ENCODE results near the gene INO80B.

INO80B gene

DNA sequence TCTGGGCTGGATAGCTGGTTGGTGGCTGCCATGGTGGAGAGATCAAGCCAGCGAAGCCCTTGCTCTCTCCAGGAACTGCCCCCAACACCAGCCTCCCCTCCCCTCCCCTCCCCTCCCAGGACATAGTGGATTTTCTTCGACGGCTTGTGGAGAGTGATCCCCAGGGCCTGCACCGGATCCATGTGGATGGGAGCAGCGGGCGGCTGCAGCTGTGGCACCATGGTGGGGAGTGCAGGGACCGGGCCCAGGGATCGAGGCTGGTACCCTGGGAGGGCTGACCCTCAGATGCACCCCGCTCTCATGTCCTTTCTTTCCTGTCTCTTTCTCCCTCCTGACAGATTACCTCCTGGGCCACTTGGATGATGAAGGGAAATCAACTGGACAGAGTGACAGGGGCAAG is 35.0 kb downstream of the INO80B start:
- Mint-ChIP-seq H3K4me3 (no peak overlapping the region), H3K9me3 (no peaks in the 10 kb centered on the region), H3K27me3 (no peaks in the 10 kb centered on the region), H3K27ac (no peak overlapping the region), H3K36me3 (ENCODE audit: low read depth) (peaks cover 83% of the 10 kb centered on the region), H3K4me1 (ENCODE audit: low read depth) (peaks cover 8% of the 10 kb centered on the region)
- intact Hi-C loops (cut with micrococcal nuclease): no loop called here

DNA sequence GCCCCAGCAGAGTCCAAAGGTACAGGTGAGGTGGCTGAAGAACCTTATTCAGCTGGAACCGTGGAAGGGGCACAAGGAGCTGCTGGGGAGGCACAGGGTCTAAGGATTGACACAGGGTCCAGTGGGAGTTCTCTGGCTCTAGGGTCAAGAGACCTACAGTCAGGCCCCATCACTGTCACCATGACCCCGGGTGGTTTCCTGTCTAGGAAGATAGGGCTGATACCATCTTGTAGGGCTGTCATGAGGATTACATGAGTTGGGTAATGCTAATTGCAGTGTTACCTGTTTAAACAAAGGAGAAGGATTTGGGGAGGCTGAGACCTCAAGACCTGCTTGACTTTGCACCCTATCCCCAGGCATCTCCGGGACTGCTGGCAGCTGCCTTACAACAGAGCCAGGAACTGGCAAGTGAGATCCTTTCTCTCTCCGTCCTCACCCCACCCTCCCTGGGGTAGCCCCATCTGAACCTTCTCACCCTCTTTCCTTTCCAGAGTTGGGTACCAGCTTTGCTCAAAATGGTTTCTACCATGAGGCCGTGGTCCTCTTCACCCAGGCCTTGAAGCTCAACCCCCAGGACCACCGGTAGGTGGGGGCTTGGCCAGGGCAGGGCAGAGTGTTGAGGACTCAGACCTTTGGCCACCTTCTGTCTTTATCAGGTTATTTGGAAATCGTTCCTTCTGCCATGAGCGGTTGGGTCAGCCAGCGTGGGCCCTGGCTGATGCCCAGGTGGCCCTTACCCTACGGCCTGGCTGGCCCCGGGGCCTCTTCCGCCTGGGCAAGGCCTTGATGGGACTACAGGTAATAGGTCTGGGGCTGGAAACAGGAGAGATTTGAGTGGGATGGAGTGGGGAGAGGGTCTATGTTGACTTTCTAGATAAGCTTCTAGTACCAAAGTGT is 37.0 kb downstream of the INO80B start:
- Mint-ChIP-seq H3K4me3 (no peak overlapping the region), H3K4me1 (ENCODE audit: low read depth) (peaks cover 2% of the 10 kb centered on the region), H3K27ac (no peak overlapping the region), H3K9me3 (no peaks in the 10 kb centered on the region), H3K27me3 (peaks cover 13% of the 10 kb centered on the region), H3K36me3 (ENCODE audit: low read depth) (peaks cover 63% of the 10 kb centered on the region)
- intact Hi-C loops (cut with micrococcal nuclease): no loop called here

- H3K9me3 Mint-ChIP-seq: no peaks in the 10 kb centered on the region
- H3K27ac Mint-ChIP-seq: no peak overlapping the region
- no peak overlapping the region for H3K4me3 Mint-ChIP-seq
- H3K27me3 Mint-ChIP-seq: peaks cover 28% of the 10 kb centered on the region
- peaks cover 57% of the 10 kb centered on the region for H3K36me3 Mint-ChIP-seq (ENCODE audit: low read depth)
- peaks cover 13% of the 10 kb centered on the region for H3K4me1 Mint-ChIP-seq (ENCODE audit: low read depth)
- intact Hi-C loops (cut with micrococcal nuclease): no loop called here
These were observed 38.7 kb downstream of the INO80B start for GRCh38 chr2:74493546-74493945.

DNA sequence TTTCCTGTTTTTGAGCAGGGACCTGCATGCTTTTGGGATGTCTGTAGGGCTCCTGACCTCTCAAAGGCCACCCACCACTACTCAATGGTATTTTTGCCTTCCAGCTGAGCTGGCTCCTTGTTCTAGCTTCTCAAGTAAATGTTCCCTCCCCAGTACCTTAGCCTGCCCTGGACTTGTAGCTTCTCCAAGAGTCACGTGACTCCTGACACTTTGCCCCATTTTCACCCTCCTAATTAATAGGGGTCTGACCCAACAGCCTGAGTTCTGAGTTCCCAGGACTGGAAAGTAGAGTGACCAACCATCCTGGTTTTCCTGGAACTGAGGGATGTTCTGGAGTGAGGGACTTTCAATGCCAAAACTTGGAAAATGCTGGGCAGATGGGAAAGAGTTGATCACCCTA is 40.6 kb downstream of the INO80B start:
- Mint-ChIP-seq H3K27me3 (peaks cover 47% of the 10 kb centered on the region), H3K9me3 (no peaks in the 10 kb centered on the region), H3K36me3 (ENCODE audit: low read depth) (peaks cover 38% of the 10 kb centered on the region), H3K4me1 (ENCODE audit: low read depth) (peaks cover 29% of the 10 kb centered on the region), H3K4me3 (no peak overlapping the region), H3K27ac (no peak overlapping the region)
- intact Hi-C loops (cut with micrococcal nuclease): loop anchor here (5.0 kb wide), 1 partner anchor 37 kb away; no protein-coding TSS in a partner anchor

- peaks cover 40% of the 10 kb centered on the region for H3K4me1 Mint-ChIP-seq (ENCODE audit: low read depth)
- intact Hi-C loops (cut with micrococcal nuclease): loop anchor here (5.0 kb wide), 1 partner anchor 35 kb away; no protein-coding TSS in a partner anchor
- H3K27me3 Mint-ChIP-seq: peaks cover 64% of the 10 kb centered on the region
- no peak overlapping the region for H3K27ac Mint-ChIP-seq
- no peaks in the 10 kb centered on the region for H3K9me3 Mint-ChIP-seq
- peaks cover 21% of the 10 kb centered on the region for H3K36me3 Mint-ChIP-seq (ENCODE audit: low read depth)
- H3K4me3 Mint-ChIP-seq: peak overlapping the region; percentile 69
These were observed 42.3 kb downstream of the INO80B start for GRCh38 chr2:74496997-74497776.

- Mint-ChIP-seq H3K27ac (peak overlapping the region; percentile 45), H3K36me3 (ENCODE audit: low read depth) (peaks cover 19% of the 10 kb centered on the region), H3K4me1 (ENCODE audit: low read depth) (peaks cover 46% of the 10 kb centered on the region), H3K9me3 (no peaks in the 10 kb centered on the region), H3K27me3 (peaks cover 67% of the 10 kb centered on the region), H3K4me3 (peak overlapping the region; percentile 69)
- intact Hi-C loops (cut with micrococcal nuclease): loop anchor here (5.0 kb wide), 1 partner anchor 34 kb away; no protein-coding TSS in a partner anchor
These were observed 43.1 kb downstream of the INO80B start for GRCh38 chr2:74497777-74498499.

DNA sequence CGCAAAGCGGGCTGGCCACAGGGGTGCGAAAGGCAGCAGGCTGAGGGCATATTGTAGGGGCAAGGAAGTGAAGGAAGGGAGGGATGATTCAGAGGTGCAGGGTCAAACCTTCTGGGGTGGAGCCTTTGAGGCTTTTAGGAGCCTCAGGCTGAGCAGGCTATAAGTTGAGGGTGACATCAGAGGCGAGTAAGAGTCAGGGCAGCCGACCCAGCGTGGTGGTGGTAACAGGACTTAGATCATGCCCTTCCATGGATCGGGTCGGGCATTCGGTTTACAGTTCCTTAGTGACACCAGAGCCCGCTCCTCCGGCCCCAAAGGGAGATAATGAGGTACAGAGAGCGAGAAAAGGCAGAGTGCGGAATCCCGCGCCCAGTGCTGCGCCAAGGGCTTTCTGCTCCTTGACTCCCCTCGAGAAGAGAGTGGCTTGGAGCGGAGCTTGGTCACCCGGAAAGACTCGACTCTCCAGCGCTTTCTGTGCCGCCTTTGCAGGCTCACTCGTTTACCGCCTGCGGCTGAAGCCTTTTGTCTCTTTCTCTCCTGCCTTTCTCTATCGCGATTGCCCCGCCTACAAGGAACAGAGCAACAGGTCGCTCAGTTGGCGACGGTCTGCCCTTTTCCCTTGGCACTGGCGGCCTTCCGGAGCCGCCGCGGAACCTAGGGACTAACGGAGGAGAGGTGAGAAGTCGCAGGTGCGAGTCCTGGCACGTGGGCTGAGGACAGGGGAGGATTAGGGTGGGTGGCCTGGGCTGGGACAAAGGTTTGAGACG is 43.8 kb downstream of the INO80B start:
- peaks cover 52% of the 10 kb centered on the region for H3K4me1 Mint-ChIP-seq (ENCODE audit: low read depth)
- intact Hi-C loops (cut with micrococcal nuclease): loop anchor here (5.0 kb wide), 1 partner anchor 34 kb away; no protein-coding TSS in a partner anchor
- peaks cover 19% of the 10 kb centered on the region for H3K36me3 Mint-ChIP-seq (ENCODE audit: low read depth)
- H3K27me3 Mint-ChIP-seq: peaks cover 67% of the 10 kb centered on the region
- no peaks in the 10 kb centered on the region for H3K9me3 Mint-ChIP-seq
- H3K27ac Mint-ChIP-seq: peak overlapping the region; percentile 45
- H3K4me3 Mint-ChIP-seq: peak overlapping the region; percentile 69

DNA sequence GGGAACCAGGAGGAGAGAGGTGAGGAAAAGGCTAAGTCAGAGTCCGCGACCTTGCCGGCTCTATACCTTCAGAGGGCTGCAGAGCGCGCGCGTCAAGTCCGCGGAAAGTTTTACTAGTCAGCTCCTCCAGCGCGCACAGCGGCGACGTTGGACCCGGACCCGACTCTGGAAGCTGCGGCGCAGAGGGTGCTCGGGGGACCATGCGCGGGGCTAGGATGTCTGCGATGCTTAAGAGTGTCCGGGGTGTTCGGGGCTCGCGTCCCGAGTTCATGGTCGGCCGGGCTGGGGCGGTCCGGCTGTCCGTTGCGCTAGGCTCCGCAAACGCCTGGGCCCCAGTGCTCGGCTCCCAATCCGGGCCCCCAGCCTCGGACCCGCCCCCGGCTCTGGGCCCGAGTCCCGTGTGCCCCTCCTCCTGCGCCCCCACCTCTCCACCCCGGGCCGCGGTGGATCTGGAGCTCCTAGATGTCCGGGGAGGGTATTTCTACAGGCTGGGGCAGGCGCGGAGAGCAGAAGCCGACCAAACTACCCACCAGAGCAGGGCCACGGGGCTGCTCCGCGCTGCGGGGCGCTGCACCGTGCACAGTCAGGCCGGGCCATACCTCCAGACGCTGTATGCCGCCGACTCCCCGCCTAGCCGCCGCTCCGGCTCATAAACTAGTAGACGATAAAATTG is 44.5 kb downstream of the INO80B start, which contains the start of gene LBX2:
Gene LBX2, minus strand, starts transcription at position 337 of the 673 bp plus-strand sequence. Its CDS starts 66 bp downstream, at position 271.
- peaks cover 20% of the 10 kb centered on the region for H3K36me3 Mint-ChIP-seq (ENCODE audit: low read depth)
- peak within 1 kb of the TSS; percentile 69 for H3K4me3 Mint-ChIP-seq
- no peaks in the 10 kb centered on the region for H3K9me3 Mint-ChIP-seq
- peaks cover 59% of the 10 kb centered on the region for H3K4me1 Mint-ChIP-seq (ENCODE audit: low read depth)
- peaks cover 67% of the 10 kb centered on the region for H3K27me3 Mint-ChIP-seq
- intact Hi-C loops (cut with micrococcal nuclease): loop anchor here (5.0 kb wide), 1 partner anchor 33 kb away; no protein-coding TSS in a partner anchor
- H3K27ac Mint-ChIP-seq: peak within 1 kb of the TSS; percentile 45

- peaks cover 67% of the 10 kb centered on the region for H3K27me3 Mint-ChIP-seq
- intact Hi-C loops (cut with micrococcal nuclease): loop anchor here (5.0 kb wide), 1 partner anchor 32 kb away; no protein-coding TSS in a partner anchor
- peaks cover 27% of the 10 kb centered on the region for H3K36me3 Mint-ChIP-seq (ENCODE audit: low read depth)
These were observed 45.2 kb downstream of the INO80B start for GRCh38 chr2:74499940-74500577.

GRCh38 chr2:74500578-74500946 is 45.7 kb downstream of the INO80B start:
- Mint-ChIP-seq H3K36me3 (ENCODE audit: low read depth) (peaks cover 32% of the 10 kb centered on the region), H3K27ac (no peak overlapping the region), H3K9me3 (no peaks in the 10 kb centered on the region), H3K27me3 (peaks cover 65% of the 10 kb centered on the region), H3K4me3 (no peak overlapping the region), H3K4me1 (ENCODE audit: low read depth) (peaks cover 70% of the 10 kb centered on the region)
- intact Hi-C loops (cut with micrococcal nuclease): no loop called here

More at GRCh38 chr2:74499940-74500577, 45.2 kb downstream of the INO80B start:
- H3K9me3 Mint-ChIP-seq: no peaks in the 10 kb centered on the region
- peaks cover 65% of the 10 kb centered on the region for H3K4me1 Mint-ChIP-seq (ENCODE audit: low read depth)
- H3K27ac Mint-ChIP-seq: no peak overlapping the region
- peak overlapping the region; percentile 22 for H3K4me3 Mint-ChIP-seq

- intact Hi-C loops (cut with micrococcal nuclease): no loop called here
- H3K4me1 Mint-ChIP-seq (ENCODE audit: low read depth): peaks cover 80% of the 10 kb centered on the region
- H3K27ac Mint-ChIP-seq: peak overlapping the region; percentile 94
- H3K36me3 Mint-ChIP-seq (ENCODE audit: low read depth): peaks cover 40% of the 10 kb centered on the region
- H3K4me3 Mint-ChIP-seq: peak overlapping the region; percentile 87
- no peaks in the 10 kb centered on the region for H3K9me3 Mint-ChIP-seq
- H3K27me3 Mint-ChIP-seq: peaks cover 58% of the 10 kb centered on the region
These were observed 46.6 kb downstream of the INO80B start for GRCh38 chr2:74501335-74502071.

Measured in dendritic cell treated with granulocyte-macrophage colony-stimulating factor and Interleukin-4, amounts not matched to agents 40 ng/mL and 50 ng/mL, for 4 days (primary cell).